H1 (cell line): ENCODE data around the gene C12orf56. TPM values are rescaled to one million over a fixed set of nuclear protein-coding genes. Genes with fewer than 3 reads are reported as not detected.

Experiments
- polyA plus RNA-seq, 7 experiments: library from polyadenylated mRNA; depleted of rRNA in 3 of 7; stranded (reverse) in 5 of 7; unstranded in 2 of 7; fragments of >200 nt in 5 of 7; fragments of 200-250 nt in 2 of 7; gene quantifications; 1 replicate in 5 of 7; 2 replicates in 1 of 7; 4 replicates in 1 of 7; pipeline versions ENCODE4 v1.2.1 to v1.2.3, GENCODE V29; 2011 to 2013; ENCODE audit warnings: missing spikeins in 2 of 7, mixed read lengths in 2 of 7
- small RNA-seq: library from polyadenylated mRNA; stranded (forward); fragments of <200 nt; extraction: miRNeasy Mini kit (QIAGEN cat#:217004); gene quantifications from one replicate; pipeline ENCODE3, GENCODE V24; 2013; ENCODE audit not compliant: insufficient read depth
- total RNA-seq: library from RNA; stranded (reverse); fragmentation: NEBNext Ultra II Directional; extraction: Animal tissue kit (Norgen Biotek cat#: 25700); gene quantifications from 2 replicates; pipeline ENCODE4 v1.2.1, GENCODE V29; 2021

C12orf56 gene
- total and polyA plus RNA-seq, 2 of the 8 experiments (the other 6 are each of a cell fraction or from before 2014, with no cell fraction given), result 1.1 to 2.9 TPM

Small RNA genes within 50 kb of the gene (small RNA-seq; reads per million reads assigned to genes)
- gene RF01210, result not detected
- not detected for gene RNU5A-7P

Other genes starting within 250 kb of the C12orf56 start
- 8.2 and 9.5 TPM in 2 replicates for gene KICS2, start 168.5 kb downstream of the C12orf56 start, total RNA-seq
- gene KICS2, start 168.5 kb downstream of the C12orf56 start, polyA plus RNA-seq (2011; rRNA removed), result 5.6 and 5.7 TPM in 2 replicates
- gene XPOT, start 13.6 kb upstream of the C12orf56 start, total RNA-seq, result 160 and 176 TPM in 2 replicates
- 26.7 and 38.8 TPM in 2 replicates for gene XPOT, start 13.6 kb upstream of the C12orf56 start, polyA plus RNA-seq (2011; rRNA removed)
- gene TBK1, start 61.4 kb upstream of the C12orf56 start, total RNA-seq, result 19.2 and 20.4 TPM in 2 replicates
- gene TBK1, start 61.4 kb upstream of the C12orf56 start, polyA plus RNA-seq (2011; rRNA removed), result 2.7 and 5.3 TPM in 2 replicates
- 57.3 and 64.3 TPM in 2 replicates for gene RASSF3, start 219.7 kb upstream of the C12orf56 start, total RNA-seq
- 14.5 and 19.1 TPM in 2 replicates for gene RASSF3, start 219.7 kb upstream of the C12orf56 start, polyA plus RNA-seq (2011; rRNA removed)